Measurements from ENCODE around the gene VEPH1. TPM values are rescaled to one million over a fixed set of nuclear protein-coding genes. Genes with fewer than 3 reads are reported as not detected.

VEPH1 gene
- total RNA-seq, 1 experiment from 2014 or later = 0.51 TPM

DNA sequence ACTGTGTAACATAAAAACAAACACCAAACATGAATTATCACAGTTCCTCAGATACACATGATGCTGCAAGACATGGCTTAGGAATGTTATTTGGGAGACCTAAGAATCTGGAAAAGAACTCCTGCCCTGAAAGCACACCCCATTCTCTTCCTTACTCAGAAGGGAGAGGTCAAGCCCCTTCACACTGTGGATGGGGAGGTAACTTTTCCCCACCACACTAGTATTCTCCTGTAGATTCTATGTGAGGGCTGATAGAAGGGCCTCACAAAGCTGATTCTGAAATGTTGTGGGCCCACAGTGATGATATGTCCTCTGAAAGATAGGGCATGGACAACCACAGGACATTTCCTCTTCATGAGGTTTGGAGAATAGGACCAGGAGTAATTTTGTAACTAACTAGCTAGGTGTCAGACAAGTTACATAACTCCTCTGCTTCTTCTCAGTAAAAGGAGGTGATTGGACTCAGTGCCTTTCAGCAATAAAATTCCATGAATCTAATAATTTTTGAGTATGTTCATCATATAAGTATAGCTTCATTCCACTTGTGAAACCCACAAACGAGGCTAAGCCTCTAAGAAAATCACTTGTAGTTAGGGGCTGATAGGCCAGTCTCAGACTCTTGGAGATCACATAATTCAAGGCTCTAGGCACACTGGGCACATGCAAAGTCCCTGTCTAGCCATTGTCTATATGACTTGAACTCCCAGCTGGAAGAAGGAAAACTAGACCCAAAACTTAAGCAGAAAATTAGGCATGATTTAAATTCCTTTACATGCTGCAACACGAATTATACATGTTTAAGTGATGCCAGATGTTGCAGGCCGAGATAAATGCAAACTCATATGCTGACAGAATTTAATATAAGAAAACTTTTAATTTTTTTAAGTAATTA lies 59.1 kb downstream of the VEPH1 start:
- no peak overlapping the region for H3K4me3 ChIP-seq (ENCODE audit: low read depth in 2 of 2, low read length in 2 of 2)
- intact Hi-C loops (cut with micrococcal nuclease; ENCODE audit: unreplicated experiment) = no loop called here
- peaks cover 2% of the 10 kb centered on the region for H3K27me3 ChIP-seq (ENCODE audit: control insufficient read depth, insufficient read depth, low read length)
- ChIA-PET CTCF (no interaction called here), POLR2A (no interaction called here)
- BruUV-seq (replicated peaks) = no TSS peak
- H3K4me1 ChIP-seq (ENCODE audit: control insufficient read depth, insufficient read depth, low read length) = no peaks in the 10 kb centered on the region
- H3K9me3 ChIP-seq (ENCODE audit: control insufficient read depth, insufficient read depth, low read depth, low read length) = no peaks in the 10 kb centered on the region
- ATAC-seq (no peak), DNase-seq (ENCODE audit: low read depth, low spot score) (no peak)
- no peak for TF ChIP-seq TCF7L2 (IDR thresholded peaks at IDR 0.05; ENCODE audit: low read depth, low read length)
- TF ChIP-seq, protein P1, sequence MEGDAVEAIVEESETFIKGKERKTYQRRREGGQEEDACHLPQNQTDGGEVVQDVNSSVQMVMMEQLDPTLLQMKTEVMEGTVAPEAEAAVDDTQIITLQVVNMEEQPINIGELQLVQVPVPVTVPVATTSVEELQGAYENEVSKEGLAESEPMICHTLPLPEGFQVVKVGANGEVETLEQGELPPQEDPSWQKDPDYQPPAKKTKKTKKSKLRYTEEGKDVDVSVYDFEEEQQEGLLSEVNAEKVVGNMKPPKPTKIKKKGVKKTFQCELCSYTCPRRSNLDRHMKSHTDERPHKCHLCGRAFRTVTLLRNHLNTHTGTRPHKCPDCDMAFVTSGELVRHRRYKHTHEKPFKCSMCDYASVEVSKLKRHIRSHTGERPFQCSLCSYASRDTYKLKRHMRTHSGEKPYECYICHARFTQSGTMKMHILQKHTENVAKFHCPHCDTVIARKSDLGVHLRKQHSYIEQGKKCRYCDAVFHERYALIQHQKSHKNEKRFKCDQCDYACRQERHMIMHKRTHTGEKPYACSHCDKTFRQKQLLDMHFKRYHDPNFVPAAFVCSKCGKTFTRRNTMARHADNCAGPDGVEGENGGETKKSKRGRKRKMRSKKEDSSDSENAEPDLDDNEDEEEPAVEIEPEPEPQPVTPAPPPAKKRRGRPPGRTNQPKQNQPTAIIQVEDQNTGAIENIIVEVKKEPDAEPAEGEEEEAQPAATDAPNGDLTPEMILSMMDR (IDR thresholded peaks at IDR 0.05) = no peak
- TF ChIP-seq POLR2AphosphoS5 (IDR thresholded peaks at IDR 0.05; ENCODE audit: low read depth, low read length) = no peak
- no peak for TF ChIP-seq SIN3A (IDR thresholded peaks at IDR 0.05; ENCODE audit: borderline replicate concordance, insufficient read depth, low read depth, low read length)
- TF ChIP-seq, protein P2, sequence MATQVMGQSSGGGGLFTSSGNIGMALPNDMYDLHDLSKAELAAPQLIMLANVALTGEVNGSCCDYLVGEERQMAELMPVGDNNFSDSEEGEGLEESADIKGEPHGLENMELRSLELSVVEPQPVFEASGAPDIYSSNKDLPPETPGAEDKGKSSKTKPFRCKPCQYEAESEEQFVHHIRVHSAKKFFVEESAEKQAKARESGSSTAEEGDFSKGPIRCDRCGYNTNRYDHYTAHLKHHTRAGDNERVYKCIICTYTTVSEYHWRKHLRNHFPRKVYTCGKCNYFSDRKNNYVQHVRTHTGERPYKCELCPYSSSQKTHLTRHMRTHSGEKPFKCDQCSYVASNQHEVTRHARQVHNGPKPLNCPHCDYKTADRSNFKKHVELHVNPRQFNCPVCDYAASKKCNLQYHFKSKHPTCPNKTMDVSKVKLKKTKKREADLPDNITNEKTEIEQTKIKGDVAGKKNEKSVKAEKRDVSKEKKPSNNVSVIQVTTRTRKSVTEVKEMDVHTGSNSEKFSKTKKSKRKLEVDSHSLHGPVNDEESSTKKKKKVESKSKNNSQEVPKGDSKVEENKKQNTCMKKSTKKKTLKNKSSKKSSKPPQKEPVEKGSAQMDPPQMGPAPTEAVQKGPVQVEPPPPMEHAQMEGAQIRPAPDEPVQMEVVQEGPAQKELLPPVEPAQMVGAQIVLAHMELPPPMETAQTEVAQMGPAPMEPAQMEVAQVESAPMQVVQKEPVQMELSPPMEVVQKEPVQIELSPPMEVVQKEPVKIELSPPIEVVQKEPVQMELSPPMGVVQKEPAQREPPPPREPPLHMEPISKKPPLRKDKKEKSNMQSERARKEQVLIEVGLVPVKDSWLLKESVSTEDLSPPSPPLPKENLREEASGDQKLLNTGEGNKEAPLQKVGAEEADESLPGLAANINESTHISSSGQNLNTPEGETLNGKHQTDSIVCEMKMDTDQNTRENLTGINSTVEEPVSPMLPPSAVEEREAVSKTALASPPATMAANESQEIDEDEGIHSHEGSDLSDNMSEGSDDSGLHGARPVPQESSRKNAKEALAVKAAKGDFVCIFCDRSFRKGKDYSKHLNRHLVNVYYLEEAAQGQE (IDR thresholded peaks at IDR 0.05; ENCODE audit: insufficient read depth in 1 of 2, low read depth in 2 of 2, low read length in 1 of 2) = no peak
- in situ Hi-C loops (cut with HindIII; ENCODE audit: low pct_unique_long_range_greater_than_20kb, low sequenced_read_pairs) = no loop called here
- no peaks in the 10 kb centered on the region for H3K36me3 ChIP-seq (ENCODE audit: control insufficient read depth, insufficient read depth, low read length)
- H3K27ac ChIP-seq (ENCODE audit: low read length) = no peak overlapping the region

DNA sequence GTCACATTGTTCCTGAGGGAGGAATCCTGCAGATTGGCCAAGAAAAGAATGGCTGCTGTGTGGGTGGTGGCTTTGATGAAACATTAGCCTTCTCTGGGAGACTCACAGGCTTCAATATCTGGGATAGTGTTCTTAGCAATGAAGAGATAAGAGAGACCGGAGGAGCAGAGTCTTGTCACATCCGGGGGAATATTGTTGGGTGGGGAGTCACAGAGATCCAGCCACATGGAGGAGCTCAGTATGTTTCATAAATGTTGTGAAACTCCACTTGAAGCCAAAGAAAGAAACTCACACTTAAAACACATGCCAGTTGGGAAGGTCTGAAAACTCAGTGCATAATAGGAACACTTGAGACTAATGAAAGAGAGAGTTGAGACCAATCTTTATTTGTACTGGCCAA lies 60.5 kb downstream of the VEPH1 start:
- Histone ChIP-seq H3K4me1 (ENCODE audit: control insufficient read depth, insufficient read depth, low read length) (no peaks in the 10 kb centered on the region), H3K27ac (ENCODE audit: low read length) (no peak overlapping the region), H3K4me3 (ENCODE audit: low read depth in 2 of 2, low read length in 2 of 2) (no peak overlapping the region), H3K36me3 (ENCODE audit: control insufficient read depth, insufficient read depth, low read length) (no peaks in the 10 kb centered on the region), H3K27me3 (ENCODE audit: control insufficient read depth, insufficient read depth, low read length) (peaks cover 9% of the 10 kb centered on the region), H3K9me3 (ENCODE audit: control insufficient read depth, insufficient read depth, low read depth, low read length) (no peaks in the 10 kb centered on the region)
- POLR2A ChIA-PET = no interaction called here
- intact Hi-C loops (cut with micrococcal nuclease; ENCODE audit: unreplicated experiment) (no loop called here), in situ Hi-C loops (cut with HindIII; ENCODE audit: low pct_unique_long_range_greater_than_20kb, low sequenced_read_pairs) (no loop called here)
- no TSS peak for BruUV-seq (replicated peaks)
- CTCF ChIA-PET = no interaction called here
- DNase-seq (ENCODE audit: low read depth, low spot score) = no peak
- no peak for ATAC-seq
- TF ChIP-seq, protein P1 (IDR thresholded peaks at IDR 0.05) = no peak
- TF ChIP-seq TCF7L2 (IDR thresholded peaks at IDR 0.05; ENCODE audit: low read depth, low read length) (no peak), POLR2AphosphoS5 (IDR thresholded peaks at IDR 0.05; ENCODE audit: low read depth, low read length) (no peak), SIN3A (IDR thresholded peaks at IDR 0.05; ENCODE audit: borderline replicate concordance, insufficient read depth, low read depth, low read length) (no peak)
- TF ChIP-seq, protein P2 (IDR thresholded peaks at IDR 0.05; ENCODE audit: insufficient read depth in 1 of 2, low read depth in 2 of 2, low read length in 1 of 2) = no peak
